Measurements from ENCODE around the gene ALDH7A1.
"Not testable (repeated sequence)": the region's sequence is repeated elsewhere in the genome, so short reads cannot be mapped to it uniquely, and the experiment has no call there.

ALDH7A1 gene

GRCh38 chr5:126594748-126595485, at the start of gene ALDH7A1:
TSS of gene ALDH7A1 (minus strand) at chr5:126595219. CDS start at chr5:126595198, 21 bp downstream.
- no peak for DNase-seq

- no peak for DNase-seq
These were observed 46.4 kb upstream of the ALDH7A1 start for GRCh38 chr5:126641387-126641786.

GRCh38 chr5:126640866-126641265, 45.8 kb upstream of the ALDH7A1 start:
- DNase-seq, result no peak

GRCh38 chr5:126636956-126637355, 41.9 kb upstream of the ALDH7A1 start:
- DNase-seq, result no peak

GRCh38 chr5:126635585-126635984, 40.6 kb upstream of the ALDH7A1 start:
- no peak for DNase-seq

GRCh38 chr5:126633552-126633951, 38.5 kb upstream of the ALDH7A1 start:
- DNase-seq, result no peak

GRCh38 chr5:126631920-126632319, 36.9 kb upstream of the ALDH7A1 start:
- DNase-seq, result no peak

- DNase-seq, result no peak
These were observed 33.1 kb upstream of the ALDH7A1 start for GRCh38 chr5:126628102-126628501.

GRCh38 chr5:126624534-126624933, 29.5 kb upstream of the ALDH7A1 start:
- no peak for DNase-seq

- DNase-seq, result no peak
These were observed 24.8 kb upstream of the ALDH7A1 start for GRCh38 chr5:126619781-126620180.

GRCh38 chr5:126617603-126618002, 22.6 kb upstream of the ALDH7A1 start:
- DNase-seq, result not testable (repeated sequence)

- DNase-seq, result no peak
These were observed 20.3 kb upstream of the ALDH7A1 start for GRCh38 chr5:126615286-126615685.

GRCh38 chr5:126613941-126614592, 19.0 kb upstream of the ALDH7A1 start:
- DNase-seq, result no peak

GRCh38 chr5:126610616-126611015, 15.6 kb upstream of the ALDH7A1 start:
- DNase-seq, result no peak

GRCh38 chr5:126610160-126610559, 15.1 kb upstream of the ALDH7A1 start:
- no peak for DNase-seq

GRCh38 chr5:126605525-126605924, 10.5 kb upstream of the ALDH7A1 start:
- DNase-seq, result no peak

- DNase-seq, result no peak
These were observed 8.5 kb upstream of the ALDH7A1 start for GRCh38 chr5:126603402-126603991.

- peak; percentile 22 to 51 for DNase-seq
These were observed 5.9 kb upstream of the ALDH7A1 start, which contains the start of gene PHAX for GRCh38 chr5:126600631-126601511. TSS of gene PHAX (plus strand) at chr5:126600947. CDS start at chr5:126600963, 16 bp downstream.

GRCh38 chr5:126599971-126600630, 5.1 kb upstream of the ALDH7A1 start:
- DNase-seq, result not testable (repeated sequence)

- DNase-seq, result no peak
These were observed 4.5 kb upstream of the ALDH7A1 start for GRCh38 chr5:126599499-126599898.

GRCh38 chr5:126597156-126597555, 2.1 kb upstream of the ALDH7A1 start:
- no peak for DNase-seq

- DNase-seq, result no peak
These were observed 566 bp upstream of the ALDH7A1 start for GRCh38 chr5:126595486-126596083.

Measured in NCI-H1930 (cell line).